ENCODE results near the gene ERMARD. TPM values are rescaled to one million over a fixed set of nuclear protein-coding genes. Genes with fewer than 3 reads are reported as not detected.

ERMARD gene
- total RNA-seq, 1 donor from 2014 or later, result 16.2 TPM

DNA sequence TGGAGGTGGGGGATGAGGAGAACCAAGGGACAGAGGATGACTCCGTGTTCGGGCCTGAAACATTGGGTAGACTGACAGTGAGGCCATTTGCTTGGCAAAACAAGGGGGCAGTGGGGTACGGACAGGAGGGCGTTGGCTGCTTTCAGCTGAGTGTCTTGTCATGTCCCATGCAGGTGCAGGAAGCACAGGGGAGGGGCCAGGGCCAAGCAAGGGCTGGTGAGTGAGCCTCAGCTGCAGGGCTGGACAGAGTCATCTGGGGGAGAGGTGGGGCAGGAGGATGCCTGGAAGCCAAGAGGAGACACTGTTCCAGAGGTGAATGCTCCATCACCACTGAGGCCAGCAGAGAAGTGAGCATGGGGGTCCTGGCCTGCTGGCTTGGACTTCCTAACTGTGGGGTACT, 78.4 kb downstream of the ERMARD start:
- H3K27ac ChIP-seq (ENCODE audit: low read depth, low read length), result no peak overlapping the region

DNA sequence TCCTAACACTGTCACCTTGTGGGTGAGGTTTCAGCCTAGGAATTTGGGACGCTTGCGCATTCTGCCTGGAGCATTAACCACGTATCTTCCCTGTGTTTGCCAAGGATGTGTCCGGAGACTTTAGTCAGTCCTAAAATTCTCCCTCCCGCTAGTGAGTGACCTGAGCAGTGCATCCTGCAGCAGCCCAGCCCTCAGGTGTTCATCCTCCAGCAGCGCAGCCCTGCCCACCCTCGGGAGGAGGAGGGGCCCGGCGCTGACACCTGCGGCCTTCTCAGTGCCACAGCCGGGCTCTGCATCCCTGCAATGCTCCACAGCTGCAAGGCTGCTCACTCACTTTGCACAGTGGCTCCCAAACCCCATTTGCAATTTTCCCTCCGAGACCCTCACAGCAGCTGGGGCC, 79.5 kb downstream of the ERMARD start:
- no peaks in the 10 kb centered on the region for H3K36me3 ChIP-seq (ENCODE audit: control insufficient read depth in 3 of 3, insufficient read depth in 3 of 3, low read length in 3 of 3)
- no peak overlapping the region for H3K9ac ChIP-seq (ENCODE audit: low read depth in 1 of 3, low read length in 3 of 3)
- peaks cover 0 to 5% (median 0%) of the 10 kb centered on the region in 3 donors for H3K9me3 ChIP-seq (ENCODE audit: control insufficient read depth in 3 of 3, low read length in 3 of 3)
- no peak overlapping the region for H3K4me3 ChIP-seq (ENCODE audit: low read length in 3 of 3)
- peaks cover 0 to 15% (median 12%) of the 10 kb centered on the region in 3 donors for H3K27me3 ChIP-seq (ENCODE audit: control insufficient read depth in 3 of 3, insufficient read depth in 3 of 3, low read length in 3 of 3)
- H3K27ac ChIP-seq (ENCODE audit: low read depth, low read length), result no peak overlapping the region
- H3K4me1 ChIP-seq (ENCODE audit: control insufficient read depth in 3 of 3, insufficient read depth in 3 of 3, low read length in 3 of 3), result peaks cover 2 to 6% (median 6%) of the 10 kb centered on the region in 3 donors

More for the DNA sequence above, 78.4 kb downstream of the ERMARD start:
- Histone ChIP-seq H3K9me3 (ENCODE audit: control insufficient read depth in 3 of 3, low read length in 3 of 3) (peaks cover 0 to 5% (median 0%) of the 10 kb centered on the region in 3 donors), H3K27me3 (ENCODE audit: control insufficient read depth in 3 of 3, insufficient read depth in 3 of 3, low read length in 3 of 3) (peaks cover 0 to 19% (median 19%) of the 10 kb centered on the region in 3 donors), H3K9ac (ENCODE audit: low read depth in 1 of 3, low read length in 3 of 3) (no peak overlapping the region), H3K4me1 (ENCODE audit: control insufficient read depth in 3 of 3, insufficient read depth in 3 of 3, low read length in 3 of 3) (peaks cover 2 to 6% (median 6%) of the 10 kb centered on the region in 3 donors), H3K36me3 (ENCODE audit: control insufficient read depth in 3 of 3, insufficient read depth in 3 of 3, low read length in 3 of 3) (no peaks in the 10 kb centered on the region), H3K4me3 (ENCODE audit: low read length in 3 of 3) (no peak overlapping the region)

Other genes with a start within 250 kb of the ERMARD start
- gene WDR27, start 49.6 kb upstream of the ERMARD start, total RNA-seq, result 24.5 TPM
- gene C6orf120, start 49.5 kb upstream of the ERMARD start, total RNA-seq, result 19.8 TPM
- gene PHF10, start 27.1 kb upstream of the ERMARD start, total RNA-seq, result 29.7 TPM
- 0.52 TPM for gene DYNLT2, start 50 bp upstream of the ERMARD start, total RNA-seq